Heart left ventricle (tissue), 16 donors: ENCODE results near the gene MYL4. TPM values are rescaled to one million over a fixed set of nuclear protein-coding genes. Genes with fewer than 3 reads are reported as not detected.

ENCODE experiments used
- ATAC-seq, 4 donors: fragments of 200-7000 bp; cut with Tn5 transposase; one replicate each; pipeline ENCODE4 v1.9.1; 2020 to 2022; ENCODE audit warnings: moderate library complexity in 4 of 4, mild to moderate bottlenecking in 3 of 4, moderate number of reproducible peaks in 1 of 4
- DNase-seq, 5 donors: peaks; one replicate each; pipeline ENCODE4 v3.0.0-alpha.2; 2020
- H3K27ac ChIP-seq, 12 donors: fragments of 200-600 bp; sonication (generic) in 4 of 12; one replicate each; pipeline versions ENCODE4 v1.5.0 to v1.8.0; 2016 to 2022; ENCODE audit warnings: mild to moderate bottlenecking in 2 of 12
- H3K27me3 ChIP-seq, 9 donors: fragments of 200-600 bp; sonication (generic) in 2 of 9; one replicate each; pipeline versions ENCODE4 v1.5.1 to v1.8.0; 2016 to 2022; ENCODE audit warnings: mild to moderate bottlenecking in 3 of 9
- H3K36me3 ChIP-seq, 9 donors: fragments of 200-600 bp; sonication (generic) in 2 of 9; one replicate each; pipeline versions ENCODE4 v1.5.0 to v1.8.0; 2018 to 2022; ENCODE audit warnings: mild to moderate bottlenecking in 2 of 9
- H3K4me1 ChIP-seq, 12 donors: fragments of 200-600 bp; sonication (generic) in 4 of 12; one replicate each; pipeline versions ENCODE4 v1.5.0 to v1.8.0; 2016 to 2022; ENCODE audit warnings: mild to moderate bottlenecking in 3 of 12
- H3K4me3 ChIP-seq, 12 donors: fragments of 200-600 bp; sonication (generic) in 4 of 12; one replicate each; pipeline versions ENCODE4 v1.5.0 to v1.8.0; 2017 to 2022; ENCODE audit warnings: mild to moderate bottlenecking in 9 of 12, moderate library complexity in 4 of 12
- H3K9me3 ChIP-seq, 12 donors: fragments of 200-600 bp; sonication (generic) in 4 of 12; one replicate each; pipeline versions ENCODE4 v1.5.0 to v1.8.0; 2016 to 2022; ENCODE audit warnings: mild to moderate bottlenecking in 1 of 12
- CTCF ChIP-seq, 12 donors: fragments of 200-600 bp; sonication (generic) in 4 of 12; IDR thresholded peaks; one replicate each; pipeline versions ENCODE4 v1.5.0 to v1.8.0; 2018 to 2022; ENCODE audit warnings: antibody characterized with exemption in 12 of 12, mild to moderate bottlenecking in 5 of 12
- POLR2A ChIP-seq, 2 donors: fragments of 450-650 bp; IDR thresholded peaks; one replicate each; pipeline ENCODE4 v1.6.1; 2017; ENCODE audit warnings: antibody characterized with exemption in 2 of 2, mild to moderate bottlenecking in 2 of 2, moderate library complexity in 2 of 2
- WGBS, 4 donors: extraction: QIAGEN DNeasy Blood & Tissue Kit in 2 of 4; methylation state at CpG; one replicate each; pipeline versions ENCODE4 v1.1.5 to v1.1.7; 2013 to 2018; 5-methylcytosine and 5-hydroxymethylcytosine counted together
- intact Hi-C, 10 donors: fragments of 100-400 bp; cut with DNase I; formaldehyde crosslinking; loops; one replicate each; pipeline versions ENCODE4 v1.11.1 to v1.14.2; 2022
- polyA plus RNA-seq, 2 donors: library from polyadenylated mRNA; stranded (reverse); fragments of 200-250 nt; gene quantifications; one replicate each; pipeline ENCODE4 v1.2.3, GENCODE V29; 2013
- total RNA-seq, 9 donors: library from RNA; depleted of rRNA in 2 of 9; stranded (reverse); fragments of >200 nt in 2 of 9; fragmentation: NEBNext Ultra II Directional in 3 of 9; extraction: Animal tissue kit (Norgen Biotek cat#: 25700) in 3 of 9; gene quantifications; one replicate each; pipeline versions ENCODE4 v1.1.0 to v1.2.4, GENCODE V29; 2016 to 2023
- donor health status: ischemic (EF 13 %, LVEDD 7.1; RV severe dilation, severe dysfunction).
- donor health status: healthy with polysubstance abuse.
- donor health status: DM: no; HTN: yes; CAD: no.
- donor health status: DM: no; HTN: no; CAD: no.
- donor health status: ischemic (EF 25% LVEDD 6.9; RV normal size, moderate dysfunction).
- donor health status: ischemic (EF 25% LVEDD 5.7; RV mildly dilated, moderate dysfunction).
- donor health status: healthy.
- donor health status: DM: yes; HTN: yes; CAD: no.
- donor health status: ischemic (EF 35%, LVEDD 5.7; RV mildly dilated, moderate dysfunction).
- donor health status: nonischemic (EF 11% LVEDD 7.7; RV severe dilation, severe dysfunction).
- donor health status: DM: yes; HTN: yes; CAD: no.
- donor health status: PGD.
- donor health status: ischemic (EF 29% LVEDD 5.4; RV normal size, mild dysfunction).
- donor health status: nonischemic (EF 23%, LVEDD 6.1; RV moderate dilation, normal function).

The MYL4 gene
- total and polyA plus RNA-seq, 11 donors, result 24.9 to 750 (median 69.0) TPM

GRCh38 chr17:47230864-47231263 lies 21.7 kb downstream of the MYL4 start:
- ATAC-seq (no peak), DNase-seq (no peak)
- intact Hi-C loops, result loop anchor here in 9 of 10 donors (1.0 to 10.0 kb wide), 9 partner anchors 36 to 384 kb away; no protein-coding TSS in a partner anchor
- Histone ChIP-seq H3K9me3 (no peaks in the 10 kb centered on the region), H3K27me3 (no peaks in the 10 kb centered on the region), H3K4me1 (peaks cover 3 to 25% (median 12%) of the 10 kb centered on the region in 12 donors), H3K36me3 (no peaks in the 10 kb centered on the region), H3K4me3 (no peak overlapping the region), H3K27ac (no peak overlapping the region)
- TF ChIP-seq CTCF (IDR thresholded peaks at IDR 0.05) (no peak), POLR2A (IDR thresholded peaks at IDR 0.05) (no peak)
- 92 to 94% (median 93%) methylated on average over 10 of the region's 10 CpGs for WGBS, 4 donors

GRCh38 chr17:47231334-47231733 lies 22.2 kb downstream of the MYL4 start:
- TF ChIP-seq POLR2A (IDR thresholded peaks at IDR 0.05) (no peak), CTCF (IDR thresholded peaks at IDR 0.05) (no peak)
- intact Hi-C loops, result loop anchor here in 8 of 10 donors (1.0 to 10.0 kb wide), 7 partner anchors 36 to 383 kb away; no protein-coding TSS in a partner anchor
- 79 to 96% (median 94%) methylated on average over 3 of the region's 3 CpGs for WGBS, 4 donors

GRCh38 chr17:47231866-47232265 lies 22.7 kb downstream of the MYL4 start:
- ATAC-seq (no peak), DNase-seq (no peak)
- Histone ChIP-seq H3K36me3 (no peaks in the 10 kb centered on the region), H3K27ac (no peak overlapping the region), H3K4me1 (peaks cover 0 to 18% (median 5%) of the 10 kb centered on the region in 12 donors), H3K9me3 (no peaks in the 10 kb centered on the region), H3K27me3 (no peaks in the 10 kb centered on the region), H3K4me3 (no peak overlapping the region)
- 90 to 99% (median 98%) methylated on average over 3 of the region's 3 CpGs for WGBS, 4 donors
- TF ChIP-seq CTCF (IDR thresholded peaks at IDR 0.05) (no peak), POLR2A (IDR thresholded peaks at IDR 0.05) (no peak)
- intact Hi-C loops, result loop anchor here in 8 of 10 donors (1.0 to 10.0 kb wide), 7 partner anchors 35 to 383 kb away; no protein-coding TSS in a partner anchor

More at GRCh38 chr17:47231334-47231733, 22.2 kb downstream of the MYL4 start:
- DNase-seq (no peak), ATAC-seq (no peak)
- H3K9me3 ChIP-seq, result no peaks in the 10 kb centered on the region
- no peaks in the 10 kb centered on the region for H3K36me3 ChIP-seq
- no peak overlapping the region for H3K4me3 ChIP-seq
- no peak overlapping the region for H3K27ac ChIP-seq
- peaks cover 0 to 21% (median 7%) of the 10 kb centered on the region in 12 donors for H3K4me1 ChIP-seq
- no peaks in the 10 kb centered on the region for H3K27me3 ChIP-seq

GRCh38 chr17:47232465-47232864 lies 23.3 kb downstream of the MYL4 start:
- ATAC-seq (no peak), DNase-seq (no peak)
- Histone ChIP-seq H3K27me3 (no peaks in the 10 kb centered on the region), H3K4me1 (peaks cover 0 to 18% (median 5%) of the 10 kb centered on the region in 12 donors), H3K27ac (no peak overlapping the region), H3K9me3 (peaks cover 0 to 4% (median 0%) of the 10 kb centered on the region in 12 donors), H3K36me3 (no peaks in the 10 kb centered on the region), H3K4me3 (no peak overlapping the region)
- intact Hi-C loops, result loop anchor here in 4 of 10 donors (5.0 to 10.0 kb wide), 3 partner anchors 35 to 382 kb away; no protein-coding TSS in a partner anchor
- WGBS, 4 donors, result 89 to 100% (median 96%) methylated on average over 2 of the region's 2 CpGs
- TF ChIP-seq CTCF (IDR thresholded peaks at IDR 0.05) (no peak), POLR2A (IDR thresholded peaks at IDR 0.05) (no peak)
